Left ventricle myocardium superior (tissue), 1 donor: ENCODE results near the gene TIGD1. TPM values are rescaled to one million over a fixed set of nuclear protein-coding genes. Genes with fewer than 3 reads are reported as not detected.
"Not testable (repeated sequence)": the region's sequence is repeated elsewhere in the genome, so short reads cannot be mapped to it uniquely, and the experiment has no call there.

ENCODE experiments used
- ATAC-seq: fragments of 200-7000 bp; cut with Tn5 transposase; one replicate; pipeline ENCODE4 v1.9.1; 2020; ENCODE audit warnings: mild to moderate bottlenecking, moderate library complexity
- DNase-seq: peaks from one replicate; pipeline ENCODE4 v3.0.0-alpha.2; 2020
- intact Hi-C: fragments of 100-400 bp; cut with micrococcal nuclease; formaldehyde crosslinking; loops from one replicate; pipeline ENCODE4 v1.11.0; 2022
- total RNA-seq: library from RNA; stranded (reverse); fragmentation: NEBNext Ultra II Directional; extraction: Animal tissue kit (Norgen Biotek cat#: 25700); gene quantifications from one replicate; pipeline ENCODE4 v1.2.1, GENCODE V29; 2021
- donor health status: DM: no; HTN: yes; CAD: no; lungs with severe emphysema.

The TIGD1 gene
- total RNA-seq, 1 donor from 2014 or later, result 1.7 TPM

- no peak for DNase-seq
- intact Hi-C loops, result no loop called here
- ATAC-seq, result no peak
Observed at GRCh38 chr2:232573042-232573441, 22.7 kb upstream of the TIGD1 start.

- intact Hi-C loops, result no loop called here
- DNase-seq (no peak), ATAC-seq (no peak)
Observed at GRCh38 chr2:232571026-232571474, 20.7 kb upstream of the TIGD1 start.

DNA sequence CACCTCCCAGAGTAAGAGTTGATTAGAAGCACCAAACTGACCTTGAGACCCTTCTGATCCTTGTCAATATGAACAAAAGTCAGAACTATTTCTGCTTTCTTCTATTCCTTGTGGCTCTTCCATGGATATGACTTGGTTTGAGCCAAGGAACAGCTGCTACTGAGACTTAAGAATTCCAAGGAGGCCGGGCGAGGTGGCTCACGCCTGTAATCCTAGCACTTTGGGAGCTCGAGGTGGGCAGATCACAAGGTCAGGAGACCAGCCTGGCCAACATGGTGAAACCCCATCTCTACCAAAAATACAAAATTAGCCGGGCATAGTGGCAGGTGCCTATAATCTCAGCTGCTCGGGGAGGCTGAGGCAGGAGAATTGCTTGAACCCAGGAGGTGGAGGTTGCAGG is 20.1 kb upstream of the TIGD1 start:
- DNase-seq, intact Hi-C loops, ATAC-seq: not testable (repeated sequence)

DNA sequence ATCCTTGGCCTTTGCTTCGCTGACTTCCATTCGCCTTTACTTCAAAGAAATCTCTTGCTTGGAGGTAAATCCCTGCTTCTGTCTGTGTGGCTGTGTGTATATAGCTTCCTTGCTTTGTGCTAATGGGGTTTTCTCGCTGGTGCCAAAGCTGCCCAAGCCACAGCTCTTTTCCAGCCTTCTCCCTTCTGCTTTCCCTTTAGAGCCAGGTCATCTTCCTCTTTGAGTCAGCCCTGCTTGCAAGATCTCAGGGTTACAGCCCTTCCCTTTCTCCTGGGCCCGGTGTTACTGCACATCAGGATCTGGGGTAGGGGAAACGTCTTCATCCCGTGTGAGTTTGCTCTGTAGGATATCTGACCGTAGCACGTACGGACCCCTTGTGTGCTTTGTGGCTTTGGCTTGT is 19.2 kb upstream of the TIGD1 start:
- DNase-seq (no peak), ATAC-seq (no peak)
- intact Hi-C loops, result no loop called here

- ATAC-seq (peak; percentile 87), DNase-seq (no peak)
- intact Hi-C loops, result no loop called here
Observed at GRCh38 chr2:232568161-232568560, 17.8 kb upstream of the TIGD1 start.

DNA sequence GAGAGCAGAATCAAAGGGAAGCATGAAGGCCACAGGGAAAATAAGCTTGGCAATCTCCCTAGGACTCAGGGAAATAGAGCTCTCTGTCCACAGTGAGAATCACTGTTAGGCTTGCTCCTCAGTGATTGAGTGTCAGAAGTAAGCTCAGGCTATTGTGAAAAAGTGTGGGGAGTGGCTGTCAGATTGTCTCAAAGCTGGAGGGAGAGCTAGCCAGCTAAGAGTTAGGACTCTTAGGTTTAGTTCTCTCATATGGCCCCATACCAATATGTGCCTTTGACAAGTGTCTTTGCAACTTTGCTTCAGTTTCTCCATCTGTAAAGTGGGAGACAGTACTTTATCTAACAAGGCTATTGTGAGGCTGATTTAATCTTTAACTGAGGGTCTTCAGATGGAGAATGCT is 17.4 kb upstream of the TIGD1 start:
- DNase-seq, result no peak
- intact Hi-C loops, result no loop called here
- no peak for ATAC-seq

DNA sequence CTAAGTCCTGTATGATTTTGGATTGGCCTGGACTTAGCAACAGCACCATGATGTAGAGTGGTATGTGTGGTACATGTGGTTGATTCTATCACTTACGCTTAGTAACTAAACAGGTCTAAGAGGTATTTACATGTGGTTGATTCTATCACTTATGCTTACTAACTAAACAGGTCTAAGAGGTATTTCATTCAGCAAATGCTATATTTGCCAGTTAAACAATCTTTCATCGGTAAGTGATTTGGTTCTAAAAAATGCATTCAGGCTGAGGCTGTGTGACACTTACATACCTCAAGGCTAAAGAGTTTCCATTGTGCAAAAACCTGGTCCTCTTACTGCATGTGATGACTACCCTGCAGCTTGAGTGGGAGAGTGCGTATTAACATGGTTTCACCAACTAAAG is 13.2 kb upstream of the TIGD1 start:
- no peak for DNase-seq
- intact Hi-C loops, result no loop called here
- ATAC-seq, result no peak

DNA sequence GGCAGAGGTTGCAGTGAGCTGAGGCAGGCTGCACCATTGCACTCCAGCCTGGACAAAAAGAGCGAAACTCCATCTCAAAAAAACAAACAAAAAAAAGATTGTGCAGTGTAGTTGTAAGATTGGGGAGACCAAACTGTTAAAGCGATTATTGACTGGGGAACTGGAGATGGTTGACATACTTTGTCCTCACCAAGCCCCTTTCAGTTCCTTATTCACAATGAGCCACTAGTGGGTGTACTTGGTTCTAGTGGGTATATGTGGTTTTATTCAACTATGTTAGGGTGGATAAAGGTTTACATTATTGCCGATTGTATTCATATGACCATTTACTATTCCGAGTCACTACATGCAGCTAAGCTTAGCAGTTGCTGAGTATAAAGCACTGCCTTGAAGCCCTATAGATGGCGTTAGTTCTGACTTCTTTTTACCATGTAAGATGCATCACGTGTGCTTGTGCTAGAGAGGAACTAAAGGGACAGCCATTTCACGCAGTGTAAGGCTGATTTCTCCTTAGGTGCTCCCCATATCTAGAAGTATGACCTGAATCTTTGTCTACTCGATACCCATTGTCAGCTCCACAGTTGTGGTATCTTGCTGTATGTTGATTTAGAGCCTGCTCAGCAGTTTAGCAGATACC is 12.3 kb upstream of the TIGD1 start:
- DNase-seq (no peak), ATAC-seq (no peak)
- intact Hi-C loops, result no loop called here

- intact Hi-C loops, result no loop called here
- DNase-seq (no peak), ATAC-seq (no peak)
Observed at GRCh38 chr2:232556426-232556825, 6.1 kb upstream of the TIGD1 start.

DNA sequence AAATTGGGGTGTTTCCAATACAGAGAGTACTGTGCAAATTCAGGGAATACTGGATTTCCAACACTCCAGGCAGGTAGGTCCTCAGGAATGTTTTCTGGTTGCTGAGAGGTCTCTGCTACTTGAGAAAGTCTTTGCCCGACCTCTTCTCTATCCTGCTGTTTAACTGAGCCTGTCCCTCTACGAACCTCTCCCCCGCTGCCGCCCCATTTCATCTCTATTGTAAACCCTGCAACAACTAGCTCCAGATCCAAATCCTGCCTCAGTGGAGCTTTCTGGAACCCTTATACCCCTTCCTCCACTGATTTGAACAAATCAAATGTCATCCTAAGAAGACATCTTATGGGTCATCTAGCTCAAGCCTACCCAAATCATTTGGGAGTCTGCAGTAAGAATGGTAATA is 1.4 kb upstream of the TIGD1 start:
- intact Hi-C loops, result no loop called here
- no peak for DNase-seq
- no peak for ATAC-seq

- intact Hi-C loops, result no loop called here
- ATAC-seq (no peak), DNase-seq (no peak)
Observed at GRCh38 chr2:232551250-232551638, 887 bp upstream of the TIGD1 start.

DNA sequence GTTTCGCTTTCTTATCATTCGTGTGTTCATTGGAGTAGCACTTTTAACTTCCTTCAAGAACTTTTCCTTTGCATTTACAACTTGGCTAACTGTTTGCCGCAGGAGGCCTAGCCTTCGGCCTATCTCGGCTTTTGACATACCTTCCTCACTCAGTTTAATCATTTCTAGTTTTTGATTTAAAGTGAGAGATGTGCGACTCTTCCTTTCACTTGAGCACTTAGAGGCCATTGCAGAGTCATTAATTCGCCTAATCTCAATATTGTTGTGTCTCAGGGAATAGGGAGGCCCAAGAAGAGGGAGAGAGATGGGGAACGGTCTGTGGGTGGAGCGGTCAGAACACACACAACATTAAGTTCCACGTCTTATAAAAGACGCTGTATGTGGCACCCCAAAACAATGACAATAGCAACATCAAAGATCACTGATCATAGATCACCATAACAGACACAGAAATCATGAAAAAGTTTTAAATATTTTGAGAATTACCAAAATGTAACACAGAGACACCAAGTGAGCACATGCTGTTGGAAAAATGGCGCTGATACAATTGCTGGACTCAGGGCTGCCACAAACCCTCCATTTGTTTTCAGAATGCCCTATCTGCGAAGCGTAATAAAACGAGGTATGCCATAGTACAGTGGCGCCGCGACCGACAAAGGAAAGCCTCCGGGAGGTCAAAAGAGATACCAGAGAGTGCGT is 553 bp downstream of the TIGD1 start:
- no peak for ATAC-seq
- DNase-seq, result no peak
- intact Hi-C loops, result no loop called here

DNA sequence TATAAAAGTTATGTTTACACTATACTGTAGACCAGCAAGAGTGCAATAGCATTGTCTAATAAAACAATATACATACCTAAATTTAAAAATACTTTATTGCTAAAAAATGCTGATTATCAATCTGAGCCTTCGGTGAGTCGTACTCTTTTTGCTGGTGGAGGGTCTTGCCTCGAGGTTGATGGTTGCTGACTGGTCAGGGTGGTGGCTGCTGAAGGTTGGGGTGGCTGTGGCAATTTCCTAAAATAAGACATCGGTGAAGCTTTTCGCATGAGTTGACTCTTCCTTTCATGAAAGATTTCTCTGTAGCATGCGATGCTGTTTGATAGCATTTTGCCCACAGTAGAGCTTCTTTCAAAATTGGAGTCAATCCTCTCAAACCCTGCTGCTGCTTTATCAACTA is 2.4 kb downstream of the TIGD1 start:
- no peak for DNase-seq
- intact Hi-C loops, result no loop called here
- no peak for ATAC-seq

GRCh38 chr2:232545511-232546375 is 4.6 kb downstream of the TIGD1 start:
- no peak for DNase-seq
- intact Hi-C loops, result no loop called here
- ATAC-seq, result no peak

GRCh38 chr2:232544674-232545073 is 5.7 kb downstream of the TIGD1 start:
- no peak for ATAC-seq
- DNase-seq, result no peak
- intact Hi-C loops, result no loop called here

GRCh38 chr2:232543928-232544631 is 6.3 kb downstream of the TIGD1 start:
- intact Hi-C loops, result no loop called here
- DNase-seq, result peak; percentile 17

GRCh38 chr2:232543491-232543890 is 6.9 kb downstream of the TIGD1 start:
- ATAC-seq, result no peak
- intact Hi-C loops, result no loop called here

More at GRCh38 chr2:232543928-232544631, 6.3 kb downstream of the TIGD1 start:
- ATAC-seq, result no peak

GRCh38 chr2:232542715-232543467 is 7.5 kb downstream of the TIGD1 start:
- DNase-seq (no peak), ATAC-seq (no peak)
- intact Hi-C loops, result no loop called here

More at GRCh38 chr2:232543491-232543890, 6.9 kb downstream of the TIGD1 start:
- no peak for DNase-seq
